Breast epithelium (tissue), 4 donors: ENCODE results near the gene IQGAP1. TPM values are rescaled to one million over a fixed set of nuclear protein-coding genes. Genes with fewer than 3 reads are reported as not detected.

Experiments used
- DNase-seq, 2 donors: peaks; one replicate each; pipeline ENCODE4 v3.0.0-alpha.2; 2019; ENCODE audit warnings: low spot score in 2 of 2
- H3K27ac ChIP-seq, 2 donors: fragments of 200-600 bp; sonication (generic) in 1 of 2; one replicate each; pipeline ENCODE4 v1.5.1; 2016 to 2019; ENCODE audit warnings: mild to moderate bottlenecking in 1 of 2
- H3K27me3 ChIP-seq, 2 donors: fragments of 200-600 bp; sonication (generic) in 1 of 2; one replicate each; pipeline versions ENCODE4 v1.5.1 to v1.6.0; 2017 to 2019; ENCODE audit warnings: control low read depth in 1 of 2, mild to moderate bottlenecking in 1 of 2
- H3K36me3 ChIP-seq: fragments of 200-600 bp; one replicate; pipeline ENCODE4 v1.5.1; 2019
- H3K4me1 ChIP-seq, 2 donors: fragments of 200-600 bp; sonication (generic); one replicate each; pipeline ENCODE4 v1.5.1; 2016 to 2019; ENCODE audit warnings: control low read depth in 1 of 2
- H3K4me3 ChIP-seq, 3 donors: fragments of 200-600 bp; sonication (generic); 1 replicate in 2 of 3; 2 replicates in 1 of 3; pipeline ENCODE4 v1.5.1; 2016 to 2019; ENCODE audit warnings: mild to moderate bottlenecking in 3 of 3, moderate library complexity in 2 of 3
- H3K9me3 ChIP-seq, 2 donors: fragments of 200-600 bp; sonication (generic) in 1 of 2; one replicate each; pipeline ENCODE4 v1.5.1; 2016 to 2019; ENCODE audit warnings: control low read depth in 1 of 2
- CTCF ChIP-seq, 3 donors: fragments of 450-650 bp; IDR thresholded peaks; one replicate each; pipeline ENCODE4 v1.5.1; 2016 to 2017; ENCODE audit warnings: antibody characterized with exemption in 3 of 3, mild to moderate bottlenecking in 3 of 3, moderate library complexity in 3 of 3
- POLR2A ChIP-seq: fragments of 450-650 bp; IDR thresholded peaks from one replicate; pipeline ENCODE4 v1.6.1; 2016; ENCODE audit warnings: antibody characterized with exemption, mild to moderate bottlenecking, moderate library complexity
- POLR2AphosphoS5 ChIP-seq, 3 donors: sonication (generic); formaldehyde crosslinking; IDR thresholded peaks; one replicate each; pipeline ENCODE4 v1.6.1; 2017; ENCODE audit warnings: antibody characterized with exemption in 3 of 3
- intact Hi-C: fragments of 100-400 bp; cut with DNase I; formaldehyde crosslinking; loops from one replicate; pipeline ENCODE4 v1.15.1; 2023; ENCODE audit warnings: low total_unique reads
- total RNA-seq, 3 donors: library from RNA; depleted of rRNA; stranded (reverse); fragments of >200 nt; gene quantifications; one replicate each; pipeline ENCODE4 v1.1.0, GENCODE V29; 2016

The IQGAP1 gene
- total RNA-seq, 3 donors from 2014 or later: 244 to 387 (median 288) TPM

DNA sequence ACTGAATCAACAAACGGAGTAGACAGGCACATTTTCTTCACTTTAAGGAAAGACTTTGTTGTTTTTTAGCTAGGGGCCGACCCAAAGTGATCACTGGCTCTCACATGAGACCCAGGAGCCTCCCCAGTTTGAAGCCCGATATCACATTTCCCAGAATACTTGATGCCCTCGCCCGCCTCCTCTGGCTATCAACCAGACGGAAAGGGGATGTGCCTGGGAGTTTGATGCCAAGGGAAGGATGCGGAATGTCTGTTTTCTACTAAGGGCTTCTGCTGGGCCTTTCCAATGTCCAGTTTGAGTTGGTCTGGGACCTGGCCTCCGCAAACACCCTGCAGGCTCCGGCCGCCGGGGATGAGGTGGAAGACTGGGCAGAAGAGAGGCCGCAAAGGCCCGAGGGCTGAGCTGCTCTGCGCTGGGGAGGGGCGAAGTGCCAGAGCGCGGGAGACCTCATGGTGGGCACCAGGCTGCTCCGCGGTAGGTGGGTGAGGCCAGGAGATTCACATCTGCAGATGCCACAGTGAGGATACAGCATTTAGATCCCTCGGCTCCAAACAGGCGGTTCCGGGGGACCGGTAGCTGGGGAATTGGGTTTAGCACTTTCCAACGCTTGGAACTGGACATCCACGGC is 36.4 kb upstream of the IQGAP1 start:
- Histone ChIP-seq H3K27ac (peak overlapping the region; percentile 48 to 74), H3K9me3 (no peaks in the 10 kb centered on the region), H3K27me3 (no peaks in the 10 kb centered on the region), H3K4me1 (no peaks in the 10 kb centered on the region), H3K4me3 (peak overlapping the region; percentile 65 to 94 (median 90)), H3K36me3 (no peaks in the 10 kb centered on the region)
- intact Hi-C loops: no loop called here
- DNase-seq: no peak
- TF ChIP-seq POLR2A (no peak), POLR2AphosphoS5 (IDR thresholded peaks at IDR 0.05) (no peak), CTCF (IDR thresholded peaks at IDR 0.05) (no peak)

GRCh38 chr15:90352107-90352893 is 35.7 kb upstream of the IQGAP1 start, which contains the start of gene ZNF774:
Gene ZNF774 (plus strand): TSS chr15:90352284. CDS start chr15:90354661, 2,377 bp downstream.
- peak within 1 kb of the TSS; percentile 74 to 86 for H3K27ac ChIP-seq
- no peaks in the 10 kb centered on the region for H3K27me3 ChIP-seq
- peak; percentile 91 to 94 for DNase-seq
- no peaks in the 10 kb centered on the region for H3K4me1 ChIP-seq
- no peaks in the 10 kb centered on the region for H3K36me3 ChIP-seq
- peak within 1 kb of the TSS; percentile 65 to 94 (median 90) for H3K4me3 ChIP-seq
- intact Hi-C loops: no loop called here
- no peak for TF ChIP-seq CTCF (IDR thresholded peaks at IDR 0.05)
- peak; percentile 35 to 78 (median 41) for TF ChIP-seq POLR2AphosphoS5 (IDR thresholded peaks at IDR 0.05)
- H3K9me3 ChIP-seq: no peaks in the 10 kb centered on the region

GRCh38 chr15:90354986-90355385 is 33.1 kb upstream of the IQGAP1 start:
- no peak for DNase-seq
- H3K4me3 ChIP-seq: no peak overlapping the region
- TF ChIP-seq CTCF (IDR thresholded peaks at IDR 0.05): no peak
- no peaks in the 10 kb centered on the region for H3K27me3 ChIP-seq
- H3K27ac ChIP-seq: no peak overlapping the region
- H3K36me3 ChIP-seq: no peaks in the 10 kb centered on the region
- intact Hi-C loops: no loop called here
- no peaks in the 10 kb centered on the region for H3K9me3 ChIP-seq
- no peaks in the 10 kb centered on the region for H3K4me1 ChIP-seq

GRCh38 chr15:90358124-90359033 is 29.7 kb upstream of the IQGAP1 start:
- Histone ChIP-seq H3K4me3 (no peak overlapping the region), H3K27me3 (no peaks in the 10 kb centered on the region), H3K27ac (no peak overlapping the region), H3K36me3 (no peaks in the 10 kb centered on the region), H3K9me3 (no peaks in the 10 kb centered on the region), H3K4me1 (no peaks in the 10 kb centered on the region)
- no peak for DNase-seq
- intact Hi-C loops: no loop called here
- TF ChIP-seq POLR2AphosphoS5 (IDR thresholded peaks at IDR 0.05) (no peak), POLR2A (no peak), CTCF (IDR thresholded peaks at IDR 0.05) (no peak)
